Measurements from ENCODE around the gene MCRIP2.

The MCRIP2 gene

GRCh38 chr16:672371-672770 is 30.7 kb downstream of the MCRIP2 start:
- TF ChIP-seq EP300 (IDR thresholded peaks at IDR 0.05; ENCODE audit: borderline replicate concordance), result no peak
- no peak for TF ChIP-seq YY1 (IDR thresholded peaks at IDR 0.05; ENCODE audit: low read depth)
- TF ChIP-seq FOXM1 (IDR thresholded peaks at IDR 0.05; ENCODE audit: borderline replicate concordance, low read depth), result no peak
- TF ChIP-seq ZBTB7A (IDR thresholded peaks at IDR 0.05; ENCODE audit: low read depth), result no peak
- no peak for TF ChIP-seq MAX (IDR thresholded peaks at IDR 0.05)
- TF ChIP-seq RAD21 (IDR thresholded peaks at IDR 0.05; ENCODE audit: low read depth), result no peak
- TF ChIP-seq TAF1 (IDR thresholded peaks at IDR 0.05; ENCODE audit: low read depth), result no peak
- TF ChIP-seq TCF12 (IDR thresholded peaks at IDR 0.05; ENCODE audit: low read depth), result no peak
- TF ChIP-seq CEBPB (IDR thresholded peaks at IDR 0.05), result no peak

GRCh38 chr16:672851-673250 is 31.2 kb downstream of the MCRIP2 start:
- TF ChIP-seq TEAD4 (IDR thresholded peaks at IDR 0.05), result no peak
- no peak for TF ChIP-seq USF1 (IDR thresholded peaks at IDR 0.05)
- no peak for TF ChIP-seq REST (IDR thresholded peaks at IDR 0.05; ENCODE audit: low read depth)
- no peak for TF ChIP-seq NFIC (IDR thresholded peaks at IDR 0.05)
- no peak for TF ChIP-seq MAX (IDR thresholded peaks at IDR 0.05)
- no peak for TF ChIP-seq ZBTB7A (IDR thresholded peaks at IDR 0.05; ENCODE audit: low read depth)
- no peak for TF ChIP-seq TAF1 (IDR thresholded peaks at IDR 0.05; ENCODE audit: low read depth)
- TF ChIP-seq YY1 (IDR thresholded peaks at IDR 0.05; ENCODE audit: low read depth), result no peak

- TF ChIP-seq NFIC (IDR thresholded peaks at IDR 0.05), result no peak
- 0 out of 2 replicates have a peak, but pooled peaks have one; percentile 39 for TF ChIP-seq ZBTB7A (IDR thresholded peaks at IDR 0.05; ENCODE audit: low read depth)
These were observed 31.9 kb downstream of the MCRIP2 start for GRCh38 chr16:673399-673991.

GRCh38 chr16:674214-674881 is 32.7 kb downstream of the MCRIP2 start:
- TF ChIP-seq USF1 (IDR thresholded peaks at IDR 0.05) (no peak), TEAD4 (IDR thresholded peaks at IDR 0.05) (no peak), CREB1 (IDR thresholded peaks at IDR 0.05; ENCODE audit: low read depth) (no peak), ZBTB7A (IDR thresholded peaks at IDR 0.05; ENCODE audit: low read depth) (no peak), EP300 (IDR thresholded peaks at IDR 0.05; ENCODE audit: borderline replicate concordance) (no peak), CEBPB (IDR thresholded peaks at IDR 0.05) (no peak), REST (IDR thresholded peaks at IDR 0.05; ENCODE audit: low read depth) (no peak), FOXM1 (IDR thresholded peaks at IDR 0.05; ENCODE audit: borderline replicate concordance, low read depth) (no peak), TCF12 (IDR thresholded peaks at IDR 0.05; ENCODE audit: low read depth) (no peak), EGR1 (IDR thresholded peaks at IDR 0.05) (no peak)

- TF ChIP-seq NFIC (IDR thresholded peaks at IDR 0.05), result peak; percentile 17; the same call in 1 of the 2 replicates
- no peak for TF ChIP-seq RAD21 (IDR thresholded peaks at IDR 0.05; ENCODE audit: low read depth)
These were observed 33.6 kb downstream of the MCRIP2 start, which contains the start of gene RHBDL1 for GRCh38 chr16:674968-675883. RHBDL1 (plus strand) TSS chr16:675671; CDS start chr16:675791, 120 bp downstream.

Data from Ishikawa (cell line).